Measurements from ENCODE around the gene ITGB7. TPM values are rescaled to one million over a fixed set of nuclear protein-coding genes. Genes with fewer than 3 reads are reported as not detected.

Gene ITGB7
- total RNA-seq, 1 donor from 2014 or later = 0.37 TPM

DNA sequence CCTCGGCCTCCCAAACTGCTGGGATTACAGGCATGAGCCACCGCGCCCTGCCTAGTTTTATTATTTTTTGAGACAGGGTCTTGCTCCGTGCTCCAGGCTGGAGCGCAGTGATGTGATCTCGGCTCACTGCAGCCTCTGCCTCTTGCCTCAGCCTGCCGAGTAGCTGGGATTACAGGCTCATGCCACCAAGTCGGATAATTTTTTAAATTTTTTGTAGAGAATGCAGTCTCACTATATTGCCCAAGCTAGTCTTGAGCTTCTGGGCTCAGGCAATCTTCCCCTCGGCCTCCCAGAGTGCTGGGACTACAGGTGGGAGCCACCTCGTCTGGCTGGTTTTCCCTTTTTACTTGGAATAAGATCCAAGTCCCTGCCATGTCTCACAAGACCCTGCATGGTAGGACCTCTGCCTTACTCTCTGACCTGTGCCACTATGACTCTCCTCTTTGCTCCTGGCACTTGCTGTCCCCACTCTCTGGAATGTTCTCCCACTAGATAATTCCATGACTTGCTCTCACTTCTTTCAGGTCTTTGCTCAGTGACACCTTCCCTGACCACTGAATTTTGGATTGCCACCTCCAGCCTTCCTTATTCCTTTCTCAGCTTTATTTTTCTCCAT is 32.7 kb upstream of the ITGB7 start:
- no peak overlapping the region for H3K27ac Mint-ChIP-seq (ENCODE audit: unreplicated experiment)
- no peaks in the 10 kb centered on the region for H3K9me3 Mint-ChIP-seq (ENCODE audit: low read depth)
- H3K4me1 Mint-ChIP-seq (ENCODE audit: low read depth) = no peaks in the 10 kb centered on the region
- H3K36me3 Mint-ChIP-seq (ENCODE audit: low read depth) = peaks cover 1% of the 10 kb centered on the region
- peaks cover 24% of the 10 kb centered on the region for H3K27me3 Mint-ChIP-seq (ENCODE audit: low read depth)
- H3K4me3 Mint-ChIP-seq (ENCODE audit: unreplicated experiment) = no peak overlapping the region
- TF ChIP-seq, protein P1, sequence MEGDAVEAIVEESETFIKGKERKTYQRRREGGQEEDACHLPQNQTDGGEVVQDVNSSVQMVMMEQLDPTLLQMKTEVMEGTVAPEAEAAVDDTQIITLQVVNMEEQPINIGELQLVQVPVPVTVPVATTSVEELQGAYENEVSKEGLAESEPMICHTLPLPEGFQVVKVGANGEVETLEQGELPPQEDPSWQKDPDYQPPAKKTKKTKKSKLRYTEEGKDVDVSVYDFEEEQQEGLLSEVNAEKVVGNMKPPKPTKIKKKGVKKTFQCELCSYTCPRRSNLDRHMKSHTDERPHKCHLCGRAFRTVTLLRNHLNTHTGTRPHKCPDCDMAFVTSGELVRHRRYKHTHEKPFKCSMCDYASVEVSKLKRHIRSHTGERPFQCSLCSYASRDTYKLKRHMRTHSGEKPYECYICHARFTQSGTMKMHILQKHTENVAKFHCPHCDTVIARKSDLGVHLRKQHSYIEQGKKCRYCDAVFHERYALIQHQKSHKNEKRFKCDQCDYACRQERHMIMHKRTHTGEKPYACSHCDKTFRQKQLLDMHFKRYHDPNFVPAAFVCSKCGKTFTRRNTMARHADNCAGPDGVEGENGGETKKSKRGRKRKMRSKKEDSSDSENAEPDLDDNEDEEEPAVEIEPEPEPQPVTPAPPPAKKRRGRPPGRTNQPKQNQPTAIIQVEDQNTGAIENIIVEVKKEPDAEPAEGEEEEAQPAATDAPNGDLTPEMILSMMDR (IDR thresholded peaks at IDR 0.05) = no peak
- no peak for DNase-seq (ENCODE audit: low spot score)

DNA sequence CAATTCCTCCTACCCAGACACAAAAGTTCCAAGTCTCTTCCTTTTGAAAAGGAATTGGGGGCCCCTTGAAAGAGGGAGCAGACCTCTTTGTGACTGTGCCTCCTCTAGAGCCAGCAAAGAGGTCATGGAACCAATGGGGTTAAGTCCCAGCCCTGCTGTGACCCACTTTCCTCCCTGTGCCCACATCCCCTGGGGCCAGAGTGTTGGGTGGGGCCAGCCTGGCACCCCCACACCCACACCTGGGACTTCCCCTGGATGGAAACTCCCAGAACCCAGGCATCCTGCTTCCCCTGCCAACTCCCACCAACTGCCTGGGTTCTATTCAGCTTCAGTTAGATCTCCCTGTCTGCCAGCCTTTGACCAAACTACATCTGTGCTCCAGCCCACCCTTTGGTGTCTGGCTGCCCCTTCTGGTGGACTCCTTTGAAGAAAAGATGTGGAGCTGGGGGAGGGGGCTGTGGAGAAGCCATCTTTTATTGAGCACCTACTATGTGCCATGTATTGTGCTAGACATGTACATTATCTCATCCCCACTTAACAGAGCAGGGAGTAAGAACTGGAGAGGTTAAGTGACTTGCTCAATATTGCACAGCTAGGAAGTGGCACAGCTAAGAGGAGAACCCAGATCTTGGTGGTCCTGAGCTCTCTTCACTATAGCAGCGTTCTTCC is 29.5 kb upstream of the ITGB7 start:
- H3K9me3 Mint-ChIP-seq (ENCODE audit: low read depth) = no peaks in the 10 kb centered on the region
- no peak overlapping the region for H3K4me3 Mint-ChIP-seq (ENCODE audit: unreplicated experiment)
- peaks cover 19% of the 10 kb centered on the region for H3K4me1 Mint-ChIP-seq (ENCODE audit: low read depth)
- no peaks in the 10 kb centered on the region for H3K36me3 Mint-ChIP-seq (ENCODE audit: low read depth)
- TF ChIP-seq, protein P1 (IDR thresholded peaks at IDR 0.05) = no peak
- peaks cover 4% of the 10 kb centered on the region for H3K27me3 Mint-ChIP-seq (ENCODE audit: low read depth)
- DNase-seq (ENCODE audit: low spot score) = no peak
- H3K27ac Mint-ChIP-seq (ENCODE audit: unreplicated experiment) = no peak overlapping the region

DNA sequence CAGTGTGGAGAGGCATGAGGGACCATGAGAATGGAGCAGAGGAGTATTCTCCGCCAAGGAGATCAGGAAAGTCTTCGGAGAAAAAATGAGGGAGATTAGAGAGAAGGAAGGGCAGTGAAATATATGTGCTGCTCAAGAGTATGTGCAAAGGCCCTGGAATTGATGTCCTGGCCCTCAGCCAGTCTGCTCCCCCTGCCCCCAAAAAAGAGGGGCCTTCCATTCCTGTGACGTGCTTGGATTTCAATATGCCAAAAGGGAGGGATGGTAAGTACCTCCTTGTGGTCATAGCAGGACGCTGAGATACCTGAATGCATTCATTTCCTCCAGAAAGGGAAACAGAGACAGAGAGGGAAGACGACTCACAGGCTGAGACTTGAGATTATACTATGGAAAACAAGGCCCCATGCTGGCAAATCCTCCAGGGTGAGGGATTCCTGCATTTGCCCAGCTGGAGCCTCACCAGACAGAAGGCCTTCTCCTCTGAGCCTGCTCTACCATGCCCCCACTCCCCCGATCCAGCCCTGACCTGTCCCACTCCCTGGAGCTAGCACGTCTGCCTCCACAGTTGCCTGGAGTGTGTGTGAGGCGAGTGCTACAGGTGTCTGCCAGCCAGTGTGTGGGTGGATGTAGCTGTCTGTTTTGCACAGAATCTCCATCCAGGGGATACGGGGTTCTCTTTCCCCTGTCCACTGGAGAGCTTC is 28.8 kb upstream of the ITGB7 start:
- no peaks in the 10 kb centered on the region for H3K9me3 Mint-ChIP-seq (ENCODE audit: low read depth)

DNA sequence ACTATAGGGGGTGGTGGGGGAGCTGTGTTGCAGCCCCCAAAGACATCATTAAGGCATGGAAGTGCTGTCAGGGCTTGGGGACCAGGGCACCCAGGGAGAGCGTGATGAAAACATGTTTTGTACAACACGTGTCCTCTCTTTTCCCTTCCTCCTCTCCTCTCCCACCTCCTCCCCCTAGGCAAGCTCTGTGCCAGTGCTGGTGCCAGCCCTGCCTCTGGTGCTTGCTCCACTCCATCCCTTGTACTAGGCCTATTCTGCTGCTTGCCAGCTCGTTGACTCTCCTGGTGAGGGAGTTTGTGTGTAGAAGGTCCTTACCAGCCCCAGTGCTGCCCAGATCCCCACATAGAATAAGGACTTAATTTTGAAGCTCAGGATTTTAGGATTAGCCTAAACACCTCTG is 28.1 kb upstream of the ITGB7 start:
- DNase-seq (ENCODE audit: low spot score) = no peak
- H3K27me3 Mint-ChIP-seq (ENCODE audit: low read depth) = no peaks in the 10 kb centered on the region
- no peak overlapping the region for H3K4me3 Mint-ChIP-seq (ENCODE audit: unreplicated experiment)
- no peaks in the 10 kb centered on the region for H3K36me3 Mint-ChIP-seq (ENCODE audit: low read depth)
- peaks cover 30% of the 10 kb centered on the region for H3K4me1 Mint-ChIP-seq (ENCODE audit: low read depth)
- H3K27ac Mint-ChIP-seq (ENCODE audit: unreplicated experiment) = no peak overlapping the region
- TF ChIP-seq, protein P1 (IDR thresholded peaks at IDR 0.05) = no peak
- no peaks in the 10 kb centered on the region for H3K9me3 Mint-ChIP-seq (ENCODE audit: low read depth)

More for the DNA sequence above, 28.8 kb upstream of the ITGB7 start:
- no peak for DNase-seq (ENCODE audit: low spot score)
- Mint-ChIP-seq H3K27me3 (ENCODE audit: low read depth) (no peaks in the 10 kb centered on the region), H3K36me3 (ENCODE audit: low read depth) (no peaks in the 10 kb centered on the region), H3K4me1 (ENCODE audit: low read depth) (peaks cover 26% of the 10 kb centered on the region), H3K27ac (ENCODE audit: unreplicated experiment) (no peak overlapping the region), H3K4me3 (ENCODE audit: unreplicated experiment) (no peak overlapping the region)
- TF ChIP-seq, protein P1 (IDR thresholded peaks at IDR 0.05) = no peak

DNA sequence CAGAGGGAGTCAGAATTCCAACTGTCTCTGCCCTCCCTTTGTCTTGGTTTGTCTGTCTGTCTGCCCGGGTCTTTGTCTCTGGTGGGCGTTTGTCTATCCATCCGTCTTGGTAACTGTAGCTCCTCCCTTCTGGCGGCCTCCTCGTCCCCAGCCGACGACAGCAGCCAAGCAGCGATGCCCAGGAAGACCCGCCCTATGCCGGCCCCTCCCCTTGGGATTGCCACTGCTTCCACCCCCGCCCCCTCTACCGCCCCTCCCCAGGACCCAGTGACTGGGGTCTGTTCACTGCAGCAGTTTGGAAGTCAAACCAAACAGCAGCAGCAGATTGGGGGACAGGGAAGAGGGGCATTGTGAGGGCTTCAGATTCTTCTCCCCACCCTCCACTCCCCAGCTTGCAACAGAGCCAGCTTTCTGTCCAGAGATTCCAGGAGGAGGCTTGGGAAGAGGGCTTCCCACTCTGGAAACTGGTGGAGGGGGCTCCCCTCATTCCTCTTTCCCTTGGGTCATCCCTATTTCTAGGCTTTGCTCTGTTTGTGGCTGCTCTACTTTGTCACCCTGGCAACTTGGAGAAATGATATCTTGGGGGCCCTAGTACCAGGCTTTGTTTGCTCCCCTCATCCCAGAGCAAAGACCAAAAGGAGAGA is 27.3 kb upstream of the ITGB7 start:
- TF ChIP-seq, protein P1 (IDR thresholded peaks at IDR 0.05) = no peak
- Mint-ChIP-seq H3K4me3 (ENCODE audit: unreplicated experiment) (no peak overlapping the region), H3K27ac (ENCODE audit: unreplicated experiment) (no peak overlapping the region), H3K9me3 (ENCODE audit: low read depth) (no peaks in the 10 kb centered on the region), H3K36me3 (ENCODE audit: low read depth) (no peaks in the 10 kb centered on the region), H3K4me1 (ENCODE audit: low read depth) (peaks cover 35% of the 10 kb centered on the region), H3K27me3 (ENCODE audit: low read depth) (no peaks in the 10 kb centered on the region)
- no peak for DNase-seq (ENCODE audit: low spot score)

All from chondrocyte (in vitro differentiated cells).